Epidermal melanocyte (primary cell): ENCODE results near the gene NOTCH2.
A peak's percentile ranks its signal among the peaks of the same experiment; 100 is the strongest.
"Not testable (repeated sequence)": the region's sequence is repeated elsewhere in the genome, so short reads cannot be mapped to it uniquely, and the experiment has no call there.

Source experiments
- DNase-seq: peaks from one replicate; pipeline ENCODE4 v3.0.0; 2011; ENCODE audit warnings: low spot score; ENCODE audit not compliant: insufficient read length

Gene NOTCH2

DNA sequence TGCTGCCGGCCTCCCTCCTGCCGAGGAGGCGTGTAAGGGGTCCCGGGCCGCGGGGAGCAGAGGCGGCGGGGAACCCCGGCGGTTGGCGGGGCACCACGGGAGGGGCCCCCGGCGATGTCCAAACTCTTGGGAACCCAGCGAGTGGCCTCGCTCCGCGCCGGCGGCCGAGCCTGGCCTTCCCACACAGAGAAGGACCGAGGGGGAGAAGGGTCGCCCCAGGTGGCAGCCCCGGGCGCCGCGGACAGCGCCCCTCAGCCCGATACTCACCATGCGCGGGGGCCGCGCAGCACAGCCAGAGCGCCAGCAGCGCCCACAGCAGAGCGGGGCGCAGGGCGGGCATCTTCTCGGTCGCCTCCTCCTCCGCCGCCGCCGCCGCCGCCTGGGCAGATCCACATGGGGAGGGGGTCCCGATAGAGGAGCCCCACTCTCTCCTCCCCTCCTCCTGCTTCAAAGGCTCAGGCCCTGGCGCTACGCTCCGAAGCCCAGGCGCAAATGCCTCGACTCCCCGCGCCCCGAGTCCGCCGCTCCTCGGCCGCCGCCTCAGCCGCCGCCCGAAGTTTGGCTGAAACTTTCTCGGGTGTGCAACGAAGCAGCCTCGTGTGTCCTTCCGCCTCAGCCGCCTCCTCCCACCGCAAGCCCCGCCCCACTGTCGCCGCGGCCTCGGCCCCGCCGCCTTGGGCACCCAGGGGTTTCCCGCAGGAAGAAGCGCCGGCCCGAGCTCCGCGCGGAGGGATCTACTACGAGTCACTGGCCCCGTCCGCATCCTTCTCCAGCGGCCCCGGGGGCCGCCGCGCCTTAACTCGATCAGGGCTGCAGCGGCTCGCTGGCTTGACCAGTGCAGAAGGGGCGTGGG lies at the start of gene NOTCH2:
Gene NOTCH2, minus strand, starts transcription at position 596 of the 853 bp plus-strand sequence. Its CDS starts 256 bp downstream, at position 340.
- not testable (repeated sequence) for DNase-seq

DNA sequence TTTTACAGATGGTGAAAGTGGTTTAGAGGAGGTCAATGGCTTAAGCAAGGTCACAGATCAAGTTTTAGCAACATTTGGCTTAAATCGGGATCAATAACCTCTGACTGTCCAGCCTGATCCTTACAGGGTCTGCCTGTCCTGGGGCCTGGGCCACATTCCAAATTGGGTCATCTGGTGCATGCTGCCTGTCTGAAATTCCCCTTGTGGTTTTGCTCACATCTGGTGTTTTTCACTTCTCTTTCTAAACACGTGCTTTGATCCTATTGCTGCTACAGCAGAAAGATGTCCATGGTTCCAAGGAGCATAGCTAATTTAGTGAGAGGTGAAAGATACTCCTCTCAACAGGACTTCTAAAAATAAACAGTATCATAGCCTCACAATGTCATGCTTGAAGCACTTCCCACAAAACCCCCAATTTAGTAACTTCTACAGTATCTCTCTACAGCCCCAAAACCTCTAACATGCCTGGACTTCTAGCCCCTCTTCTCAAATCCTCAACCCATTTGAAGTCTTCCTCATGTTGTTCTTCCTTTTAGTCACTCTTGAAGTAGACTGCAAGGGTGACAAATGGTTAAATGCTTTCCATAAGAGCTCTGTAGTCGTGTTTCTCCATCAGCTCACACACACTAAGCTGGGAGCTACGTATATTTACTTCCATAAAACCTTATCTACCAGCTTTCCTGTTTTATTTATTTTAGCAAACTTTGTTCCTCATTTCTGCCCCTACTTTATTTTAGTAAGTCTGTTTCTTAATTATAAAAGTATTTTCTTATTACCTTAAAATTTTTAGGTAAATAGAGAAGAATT lies 48.1 kb upstream of the NOTCH2 start:
- DNase-seq: peak; percentile 10

DNA sequence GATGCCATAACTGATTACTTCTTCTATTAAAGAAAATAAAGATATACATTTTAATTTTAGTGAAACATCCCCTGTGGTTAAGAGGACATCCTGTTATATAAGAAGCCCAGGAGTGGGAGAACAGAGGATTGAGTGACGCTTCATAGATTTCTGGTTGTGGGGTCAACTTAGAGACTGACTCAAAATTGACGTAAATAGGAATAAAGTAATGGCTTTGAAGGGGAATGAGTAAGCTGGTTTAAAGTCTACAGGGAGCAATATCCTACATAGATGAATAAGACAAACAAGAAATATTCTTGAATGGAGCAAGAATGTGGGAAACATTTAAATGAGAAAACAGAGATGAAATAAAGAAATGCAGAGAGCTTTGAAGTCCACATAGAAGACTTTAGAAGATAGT lies 46.6 kb upstream of the NOTCH2 start:
- not testable (repeated sequence) for DNase-seq

DNA sequence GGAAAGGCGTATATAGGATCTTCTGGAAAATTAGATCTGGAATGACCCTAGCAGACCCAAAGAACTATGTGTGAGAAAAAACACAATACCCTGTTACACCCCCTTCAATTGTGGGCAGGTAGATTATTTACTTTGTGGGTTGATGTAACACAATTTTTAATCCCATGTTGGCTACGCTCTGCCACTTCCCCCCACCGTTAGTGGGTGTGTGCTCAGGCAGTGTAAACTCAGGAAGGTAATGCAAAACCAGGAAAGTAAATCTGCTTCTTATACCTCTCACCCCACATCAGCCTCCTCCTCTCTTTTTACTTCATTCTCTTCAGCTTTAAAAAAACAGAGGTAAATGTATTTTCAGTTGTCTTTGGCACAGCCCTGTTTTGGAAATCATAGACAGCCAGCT lies 43.7 kb upstream of the NOTCH2 start:
- not testable (repeated sequence) for DNase-seq

DNA sequence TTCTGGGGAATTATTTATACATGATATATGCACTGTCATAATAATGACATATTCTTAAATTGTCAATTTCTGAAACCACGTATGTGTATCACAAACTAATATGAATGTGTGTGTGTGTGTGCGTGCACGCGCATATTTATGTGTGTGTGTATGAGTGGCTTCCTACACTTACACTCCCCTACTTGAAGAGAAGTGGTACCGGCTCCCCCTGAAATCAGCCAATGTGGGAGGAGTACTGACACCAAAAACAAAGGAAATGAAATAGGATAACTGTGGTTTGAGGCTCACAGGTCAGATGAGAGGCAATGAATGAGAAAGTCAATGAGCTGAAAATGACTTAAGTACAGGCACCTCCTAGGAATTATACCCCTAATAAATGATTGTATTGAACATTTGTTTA lies 42.8 kb upstream of the NOTCH2 start:
- not testable (repeated sequence) for DNase-seq

DNA sequence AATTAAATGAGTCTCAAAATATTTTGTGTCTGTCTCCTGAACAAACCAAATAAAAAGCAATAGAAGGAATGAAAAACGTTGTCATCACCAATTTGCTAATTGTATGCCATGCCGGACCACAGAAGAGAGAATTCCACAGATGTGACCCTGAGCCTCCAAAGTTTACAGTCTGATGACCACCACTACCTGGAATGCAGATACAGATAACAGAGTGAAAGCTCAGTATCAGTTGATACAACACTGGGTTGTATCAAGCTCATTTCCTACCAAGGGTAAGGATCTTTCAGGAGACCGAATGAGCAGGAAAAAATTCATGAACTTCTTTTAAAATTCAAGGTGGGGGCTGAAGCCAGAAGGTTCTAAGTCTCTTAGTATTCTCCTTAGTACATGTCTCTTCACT lies 42.3 kb upstream of the NOTCH2 start:
- DNase-seq: not testable (repeated sequence)

DNA sequence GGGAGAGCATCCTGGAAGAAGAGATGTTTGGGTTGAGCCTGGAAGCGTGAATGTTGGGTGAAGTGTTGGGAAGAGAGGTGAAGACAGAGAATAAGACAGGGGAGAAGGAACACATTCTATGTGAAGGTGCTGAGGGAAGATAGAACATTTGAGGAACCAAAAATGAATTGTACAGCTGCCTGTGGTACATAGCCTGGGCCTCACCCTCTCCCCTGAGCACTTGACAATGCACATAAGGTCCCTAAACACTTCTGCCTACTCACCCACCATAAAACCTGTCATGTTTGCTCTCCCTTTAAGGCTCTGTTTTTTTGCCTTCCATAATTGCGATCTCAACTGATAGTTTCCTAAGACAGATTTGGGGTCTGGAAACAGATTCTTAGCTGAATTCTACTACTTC lies 41.5 kb upstream of the NOTCH2 start:
- DNase-seq: not testable (repeated sequence)

DNA sequence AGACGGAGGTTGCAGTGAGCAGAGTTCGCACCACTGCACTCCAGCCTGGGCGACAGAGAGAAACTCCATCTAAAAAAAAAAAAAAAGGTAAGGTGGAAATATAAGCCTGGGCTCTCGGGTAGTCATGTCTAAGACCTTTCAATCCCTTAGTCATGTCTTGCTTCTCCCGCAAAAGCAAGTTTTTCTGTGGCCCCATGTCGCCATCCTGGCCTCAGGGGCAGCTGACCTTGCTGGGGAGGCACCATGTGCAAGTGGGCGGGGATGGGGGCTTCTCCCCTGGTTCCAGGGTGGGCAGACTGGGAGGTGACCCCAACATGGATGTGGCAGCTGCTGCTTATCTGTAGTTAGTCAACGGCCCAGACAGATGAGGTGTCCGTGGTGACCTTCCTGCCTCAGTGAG lies 40.2 kb upstream of the NOTCH2 start:
- not testable (repeated sequence) for DNase-seq

DNA sequence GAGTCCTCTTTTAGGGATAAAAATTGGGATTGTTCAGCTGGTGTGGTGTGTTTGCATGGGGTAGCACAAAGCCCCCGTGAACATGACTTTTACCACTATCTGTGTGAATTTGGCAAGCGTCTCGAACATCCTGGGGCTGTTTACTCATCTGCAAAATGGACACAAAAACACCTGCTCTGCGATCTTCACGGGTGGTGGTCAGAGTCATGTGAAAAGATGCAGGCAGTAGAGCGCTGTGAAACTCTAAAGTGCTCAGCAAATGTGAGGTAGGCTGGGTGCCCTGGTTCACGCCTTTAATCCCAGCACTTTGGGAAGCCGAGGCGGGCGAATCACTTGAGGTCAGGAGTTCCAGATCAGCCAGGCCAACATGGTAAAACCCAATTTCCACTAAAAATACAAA lies 39.7 kb upstream of the NOTCH2 start:
- DNase-seq: not testable (repeated sequence)

DNA sequence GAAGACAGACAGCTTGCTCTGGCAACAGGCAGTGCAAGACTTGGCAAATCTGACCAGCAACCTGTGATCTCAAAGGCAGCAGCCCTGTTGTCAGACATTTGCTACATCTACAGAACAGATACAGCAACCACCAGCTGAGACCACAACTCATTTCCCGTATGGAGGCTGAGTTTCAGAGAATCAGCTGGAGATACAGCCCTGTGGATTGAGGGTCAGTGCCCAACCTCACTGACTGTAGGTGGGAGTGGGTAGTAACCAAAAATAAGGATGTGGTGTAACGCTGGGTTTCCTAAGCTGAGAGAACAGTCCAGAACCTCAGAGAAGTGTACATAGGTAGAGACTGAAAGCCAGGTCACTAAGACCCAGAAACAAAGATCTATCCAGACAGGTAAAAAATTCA lies 35.8 kb upstream of the NOTCH2 start:
- DNase-seq: not testable (repeated sequence)

DNA sequence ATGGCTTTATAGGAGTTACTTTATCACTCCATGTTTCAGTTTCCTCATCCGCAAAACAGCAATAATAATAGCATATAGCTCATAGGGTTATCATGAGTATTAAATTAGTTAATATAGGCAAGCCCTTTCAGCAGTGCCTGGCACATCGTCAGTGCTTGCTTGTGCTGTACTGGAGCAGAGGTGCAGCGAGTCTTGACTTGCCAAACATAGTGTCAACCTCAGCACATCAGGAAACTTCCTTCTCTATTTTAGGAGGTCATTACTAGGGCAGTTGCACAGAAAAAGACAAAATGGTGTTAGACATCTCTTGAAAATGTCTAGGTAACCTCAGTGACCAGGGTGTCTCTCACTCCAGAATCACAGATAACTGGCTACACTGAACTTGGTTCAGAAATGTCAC lies 34.3 kb upstream of the NOTCH2 start:
- not testable (repeated sequence) for DNase-seq

DNA sequence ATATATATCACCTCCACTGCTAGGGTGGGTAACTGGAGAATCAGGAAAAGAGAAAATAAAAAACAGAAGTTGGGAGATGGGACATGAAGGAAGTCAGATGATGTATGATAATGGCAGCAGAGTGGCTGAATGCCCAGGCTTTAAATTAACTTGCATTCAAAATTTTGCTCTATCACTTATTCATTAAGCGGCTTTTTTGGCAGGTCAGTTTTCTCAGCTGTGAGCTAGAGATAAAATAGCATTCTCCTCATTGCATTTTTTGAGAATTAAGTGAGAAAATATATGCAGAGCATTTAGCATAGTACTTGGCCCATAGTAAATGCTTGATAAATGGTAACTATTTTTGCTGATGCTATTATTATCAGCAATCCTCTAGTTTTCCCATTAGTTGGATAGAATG lies 32.1 kb upstream of the NOTCH2 start:
- DNase-seq: not testable (repeated sequence)

DNA sequence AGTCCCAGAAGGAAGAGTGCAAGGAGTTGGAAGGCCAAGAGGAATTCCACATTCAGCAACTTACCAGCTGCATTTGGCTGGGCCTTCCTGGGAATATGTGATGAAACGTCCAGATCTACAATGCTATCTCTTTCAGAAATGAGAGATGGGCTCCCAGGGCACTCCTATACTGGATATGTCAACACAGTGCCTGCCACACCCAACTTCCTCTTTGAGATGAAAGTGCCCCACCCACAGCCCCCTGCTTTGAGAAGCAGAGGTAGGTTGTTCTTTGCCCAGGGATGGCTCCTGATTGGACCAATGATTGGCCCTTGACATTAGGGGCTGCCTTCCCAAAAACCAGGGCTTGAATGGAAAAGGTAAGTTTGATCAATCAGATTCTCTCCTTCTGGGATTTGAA lies 31.1 kb upstream of the NOTCH2 start:
- not testable (repeated sequence) for DNase-seq

DNA sequence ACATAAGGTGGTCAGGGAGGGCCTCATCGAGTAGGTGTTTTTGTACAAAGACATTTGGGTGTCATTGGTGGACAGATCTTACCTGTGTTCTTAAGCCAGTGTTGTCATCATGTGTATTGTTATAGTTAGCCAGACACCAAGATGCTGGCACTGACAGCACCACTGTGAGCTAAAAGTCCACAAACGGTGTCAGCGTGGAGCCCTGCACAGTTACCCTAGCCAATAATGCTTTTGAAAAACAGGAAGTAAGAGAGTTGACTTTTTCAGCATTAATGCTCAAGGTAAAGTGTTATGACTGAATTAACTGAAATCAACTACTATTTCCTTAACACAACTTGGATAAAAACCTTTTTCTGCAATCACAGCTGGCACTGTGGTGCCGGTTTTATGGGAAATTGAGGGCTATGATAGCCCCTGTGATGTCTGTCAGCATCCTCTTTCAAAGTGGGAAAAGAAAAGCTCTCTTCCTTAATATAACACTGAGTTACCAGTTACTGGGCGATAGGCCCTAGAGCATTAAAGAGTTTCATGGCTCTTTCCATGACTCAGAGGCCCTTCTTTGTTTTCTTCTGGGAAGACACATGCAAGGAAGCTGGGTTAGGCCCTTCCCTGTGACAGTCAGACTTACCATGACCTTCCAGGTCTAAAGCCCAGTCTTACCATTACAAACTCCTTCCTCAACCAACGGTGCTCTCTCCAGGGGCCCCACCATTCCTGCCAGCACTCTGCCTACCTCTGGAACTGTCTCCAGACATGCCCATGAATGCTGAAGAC lies 29.7 kb upstream of the NOTCH2 start:
- DNase-seq: not testable (repeated sequence)

DNA sequence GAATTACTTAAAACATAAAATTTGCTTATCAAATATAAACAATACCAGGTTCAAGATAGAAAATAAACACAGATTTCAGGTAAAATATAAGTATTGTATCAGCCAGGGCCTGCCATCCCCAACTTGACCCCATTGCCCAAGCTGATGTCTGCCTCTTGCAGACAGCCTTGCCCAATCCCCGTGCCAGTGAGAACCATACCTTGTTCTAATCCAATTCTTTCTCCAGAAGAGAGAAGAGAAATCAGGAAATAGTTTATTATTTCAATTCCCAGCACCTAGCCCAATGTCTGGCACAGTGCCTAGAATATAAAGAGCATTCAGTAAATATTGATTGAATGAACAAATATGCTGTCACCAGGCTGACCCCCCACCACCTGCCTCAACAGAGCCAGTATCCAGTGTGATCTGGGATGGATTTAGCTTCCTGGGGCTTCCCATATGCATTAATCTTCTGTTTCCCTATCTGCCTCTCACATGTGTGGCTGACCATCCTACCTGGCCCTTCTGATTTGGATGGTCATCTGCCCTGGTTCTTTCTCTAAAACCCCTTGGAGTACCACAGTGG lies 27.6 kb upstream of the NOTCH2 start:
- not testable (repeated sequence) for DNase-seq

DNA sequence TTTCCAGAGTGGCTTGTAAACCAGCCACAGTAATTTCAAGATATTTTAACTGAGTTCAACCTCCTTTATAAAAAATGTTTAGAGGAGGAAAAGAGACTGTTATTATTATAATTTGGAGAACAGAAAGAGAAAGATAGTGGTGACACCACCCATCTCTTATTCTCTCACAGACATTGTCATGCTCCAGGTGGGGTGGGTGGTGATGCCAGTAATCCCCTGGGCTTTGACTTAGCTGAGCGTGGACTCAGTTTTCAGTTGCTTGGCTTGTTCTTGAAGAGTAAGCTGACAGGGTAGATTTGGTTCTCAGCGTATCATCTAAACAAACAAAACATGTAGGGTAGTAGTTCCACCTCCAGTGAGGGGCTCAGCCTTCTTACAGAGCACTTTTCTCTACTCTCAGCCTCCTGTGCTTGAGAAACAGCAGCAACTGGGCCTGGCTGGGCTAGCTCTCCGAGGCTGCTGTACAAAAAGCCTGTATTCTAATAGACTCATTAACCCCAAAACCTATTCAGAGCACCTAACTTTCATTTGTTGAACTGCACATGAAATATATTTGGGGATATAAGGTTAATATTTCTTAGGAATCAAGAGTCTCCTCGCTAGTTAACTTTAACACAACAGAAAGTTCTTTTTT lies 24.2 kb upstream of the NOTCH2 start:
- not testable (repeated sequence) for DNase-seq

DNA sequence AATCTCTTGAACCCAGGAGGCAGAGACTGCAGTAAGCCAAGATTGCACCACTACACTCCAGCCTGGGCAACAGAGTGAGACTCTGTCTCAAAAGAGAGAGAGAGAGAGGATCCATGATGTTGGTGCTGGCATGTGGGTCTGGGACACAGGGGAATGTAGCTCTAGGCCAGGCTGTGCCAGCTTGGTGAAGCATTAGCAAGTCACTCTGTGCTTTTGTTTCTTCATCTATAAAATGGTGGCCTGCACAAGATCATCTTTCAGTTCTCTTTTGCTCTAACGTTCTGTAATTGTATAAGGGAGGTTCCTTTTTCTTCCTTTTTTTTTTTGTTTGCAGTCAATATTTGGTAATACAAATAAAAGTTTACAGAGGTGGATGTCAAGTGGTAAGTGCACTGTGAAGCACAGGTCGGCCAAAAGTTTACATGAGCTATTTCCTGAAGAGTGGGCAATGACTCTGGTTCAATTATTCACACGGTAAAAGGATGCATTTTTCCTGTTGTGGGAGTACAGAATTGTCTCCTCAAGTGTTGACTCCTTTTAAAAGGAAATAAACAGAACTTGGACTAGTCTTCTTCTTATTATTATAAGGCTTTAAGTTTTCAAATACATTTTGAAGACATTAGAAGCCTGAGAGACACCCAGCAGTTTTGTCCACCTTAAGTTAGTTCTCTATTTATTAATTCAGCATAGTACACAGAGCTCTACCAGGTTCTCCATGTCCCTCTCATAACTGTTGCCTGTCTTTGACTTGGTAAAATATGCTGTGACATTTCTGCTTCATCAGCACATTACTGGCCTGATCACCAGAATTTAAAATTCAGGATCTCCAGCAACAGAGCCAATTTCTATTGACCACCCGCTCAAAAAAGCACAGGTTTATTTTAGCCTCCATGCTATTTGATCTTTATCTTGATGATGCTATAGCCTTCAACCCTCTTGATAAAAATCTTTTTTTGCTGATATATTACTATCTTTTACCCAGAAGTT lies 23.1 kb upstream of the NOTCH2 start:
- DNase-seq: not testable (repeated sequence)

DNA sequence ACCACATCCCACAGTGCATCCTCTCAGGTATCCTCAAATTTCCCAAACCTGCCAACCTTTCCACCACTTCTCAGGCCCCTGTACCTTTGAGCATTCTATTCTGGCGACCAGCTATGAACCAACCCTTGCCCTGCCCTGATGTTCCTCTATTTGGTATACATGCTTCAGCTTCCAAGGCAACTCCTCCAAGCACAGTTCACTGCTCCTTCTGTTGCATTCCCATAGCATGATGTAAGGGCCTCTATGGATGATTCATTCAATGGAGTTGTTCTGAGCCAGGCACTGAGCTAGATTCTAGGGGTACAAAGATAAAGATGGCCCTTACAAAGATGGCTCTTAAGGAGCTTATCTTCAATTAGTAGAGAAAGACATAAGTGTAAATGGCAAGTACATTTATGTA lies 21.4 kb upstream of the NOTCH2 start:
- not testable (repeated sequence) for DNase-seq

DNA sequence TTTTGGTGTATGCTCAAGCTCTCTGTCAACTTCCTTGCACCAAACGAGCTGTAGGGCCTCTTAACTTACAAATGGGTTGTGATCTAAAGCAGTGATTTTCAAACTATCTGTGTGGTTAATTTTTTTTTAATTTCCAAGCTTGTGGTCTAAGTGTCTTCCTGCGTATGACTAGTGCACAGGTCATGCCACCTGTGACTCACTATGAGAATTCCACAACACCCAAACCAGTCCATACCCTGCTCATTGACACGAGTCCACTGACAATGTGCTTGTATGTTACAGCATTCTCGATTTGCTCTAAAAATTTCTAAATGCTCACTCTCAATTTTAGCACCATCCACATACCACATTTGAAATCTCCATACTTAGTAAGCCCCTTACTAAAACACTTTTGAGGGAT lies 18.5 kb upstream of the NOTCH2 start:
- not testable (repeated sequence) for DNase-seq

DNA sequence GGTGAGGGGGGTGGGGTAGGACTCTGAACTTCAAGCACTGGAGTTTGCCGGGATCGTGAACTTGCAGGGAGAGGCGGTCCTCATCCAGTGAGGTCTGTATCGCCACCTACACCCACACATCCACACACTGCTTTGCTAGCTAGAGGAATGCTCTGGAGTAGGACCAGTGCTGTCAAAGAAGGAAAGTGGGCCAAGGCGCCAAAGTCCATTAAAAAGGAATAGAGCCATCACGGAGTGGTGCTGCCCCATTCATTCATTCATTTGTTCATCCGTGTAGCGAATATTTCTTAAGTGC lies 405 bp upstream of the NOTCH2 start:
- DNase-seq: not testable (repeated sequence)
